Progenitor cell of endocrine pancreas (in vitro differentiated cells): ENCODE results near the gene DEFB128. TPM values are rescaled to one million over a fixed set of nuclear protein-coding genes. Genes with fewer than 3 reads are reported as not detected.

Experiments
- DNase-seq: peaks from one replicate; pipeline ENCODE4 v3.0.0; 2021; ENCODE audit warnings: low spot score; ENCODE audit not compliant: unreplicated experiment
- H3K27ac Mint-ChIP-seq: 2 replicates; pipeline ENCODE4 v1.8.0; 2021; ENCODE audit warnings: mild to moderate bottlenecking, moderate library complexity, mixed read lengths
- H3K27me3 Mint-ChIP-seq: 2 replicates; pipeline ENCODE4 v1.8.0; 2021; ENCODE audit warnings: mixed read lengths
- H3K36me3 Mint-ChIP-seq: 2 replicates; pipeline ENCODE4 v1.8.0; 2022; ENCODE audit warnings: mixed read lengths; ENCODE audit not compliant: insufficient read depth
- H3K4me1 Mint-ChIP-seq: 2 replicates; pipeline ENCODE4 v1.8.0; 2021; ENCODE audit warnings: low read depth, mixed read lengths
- H3K4me3 Mint-ChIP-seq: 2 replicates; pipeline ENCODE4 v1.8.0; 2021; ENCODE audit warnings: low read depth, mild to moderate bottlenecking, moderate library complexity, mixed read lengths
- H3K9me3 Mint-ChIP-seq: 2 replicates; pipeline ENCODE4 v1.8.0; 2021; ENCODE audit warnings: low read depth, mixed read lengths
- CTCF ChIP-seq: fragments of 200-600 bp; sonication (generic); IDR thresholded peaks from one replicate; pipeline ENCODE4 v1.5.0; 2021; ENCODE audit warnings: antibody characterized with exemption, mild to moderate bottlenecking; ENCODE audit not compliant: unreplicated experiment
- total RNA-seq: library from RNA; stranded (reverse); gene quantifications from 2 replicates; pipeline ENCODE4 v1.2.1, GENCODE V29; 2021

DEFB128 gene
- total RNA-seq, 1 donor from 2014 or later, result not detected

GRCh38 chr20:157154-157553 lies 32.4 kb downstream of the DEFB128 start, which contains the start of gene DEFB127:
DEFB127 (plus strand) TSS chr20:157454; CDS start chr20:157545, 91 bp downstream.
- no peak for TF ChIP-seq CTCF
- H3K27me3 Mint-ChIP-seq, result peaks cover 24% of the 10 kb centered on the region
- no peak for DNase-seq
- H3K4me3 Mint-ChIP-seq, result no peak within 1 kb of the TSS
- no peak within 1 kb of the TSS for H3K27ac Mint-ChIP-seq
- H3K9me3 Mint-ChIP-seq, result no peaks in the 10 kb centered on the region
- H3K4me1 Mint-ChIP-seq, result peaks cover 3% of the 10 kb centered on the region
- no peaks in the 10 kb centered on the region for H3K36me3 Mint-ChIP-seq

- no peak overlapping the region for H3K27ac Mint-ChIP-seq
- H3K4me3 Mint-ChIP-seq, result no peak overlapping the region
- no peaks in the 10 kb centered on the region for H3K9me3 Mint-ChIP-seq
- DNase-seq, result no peak
- peaks cover 3% of the 10 kb centered on the region for H3K27me3 Mint-ChIP-seq
- H3K36me3 Mint-ChIP-seq, result no peaks in the 10 kb centered on the region
- peaks cover 3% of the 10 kb centered on the region for H3K4me1 Mint-ChIP-seq
- TF ChIP-seq CTCF, result no peak
These were observed 37.4 kb downstream of the DEFB128 start for GRCh38 chr20:152131-152530.

GRCh38 chr20:145877-146276 lies 43.6 kb downstream of the DEFB128 start:
- no peak overlapping the region for H3K4me3 Mint-ChIP-seq
- TF ChIP-seq CTCF, result no peak
- no peaks in the 10 kb centered on the region for H3K9me3 Mint-ChIP-seq
- no peaks in the 10 kb centered on the region for H3K4me1 Mint-ChIP-seq
- H3K36me3 Mint-ChIP-seq, result no peaks in the 10 kb centered on the region
- DNase-seq, result no peak
- peaks cover 29% of the 10 kb centered on the region for H3K27me3 Mint-ChIP-seq
- H3K27ac Mint-ChIP-seq, result no peak overlapping the region

- no peak for DNase-seq
- no peaks in the 10 kb centered on the region for H3K36me3 Mint-ChIP-seq
- H3K4me3 Mint-ChIP-seq, result no peak within 1 kb of the TSS
These were observed 47.2 kb downstream of the DEFB128 start, which contains the start of gene DEFB126 for GRCh38 chr20:142290-142689. DEFB126 (plus strand) TSS chr20:142590; CDS start chr20:142629, 39 bp downstream.

More at GRCh38 chr20:142290-142689, 47.2 kb downstream of the DEFB128 start, which contains the start of gene DEFB126:
- Mint-ChIP-seq H3K9me3 (peaks cover 11% of the 10 kb centered on the region), H3K4me1 (no peaks in the 10 kb centered on the region), H3K27me3 (peaks cover 30% of the 10 kb centered on the region), H3K27ac (no peak within 1 kb of the TSS)
- TF ChIP-seq CTCF, result no peak

Other genes starting within 250 kb of the DEFB128 start
- not detected in 2 replicates for gene DEFB125, start 102.0 kb downstream of the DEFB128 start, total RNA-seq
- gene DEFB126, start 47.1 kb downstream of the DEFB128 start, total RNA-seq, result not detected in 2 replicates
- gene DEFB127, start 32.3 kb downstream of the DEFB128 start, total RNA-seq, result not detected in 2 replicates
- gene DEFB129, start 37.5 kb upstream of the DEFB128 start, total RNA-seq, result not detected in 2 replicates
- gene DEFB132, start 68.0 kb upstream of the DEFB128 start, total RNA-seq, result not detected in 2 replicates
- gene C20orf96, start 101.0 kb upstream of the DEFB128 start, total RNA-seq, result 69.9 and 70.1 TPM in 2 replicates
- 30.5 and 31.2 TPM in 2 replicates for gene ZCCHC3, start 107.9 kb upstream of the DEFB128 start, total RNA-seq
- 54.8 and 59.0 TPM in 2 replicates for gene SOX12, start 135.8 kb upstream of the DEFB128 start, total RNA-seq
- gene NRSN2, start 157.4 kb upstream of the DEFB128 start, total RNA-seq, result 28.9 and 33.0 TPM in 2 replicates
- gene TRIB3, start 191.0 kb upstream of the DEFB128 start, total RNA-seq, result 5.2 and 7.8 TPM in 2 replicates
- 92.7 and 108 TPM in 2 replicates for gene RBCK1, start 218.6 kb upstream of the DEFB128 start, total RNA-seq